Measurements from ENCODE around the gene SLC6A9.
A peak's percentile ranks its signal among the peaks of the same experiment; 100 is the strongest.

The SLC6A9 gene

DNA sequence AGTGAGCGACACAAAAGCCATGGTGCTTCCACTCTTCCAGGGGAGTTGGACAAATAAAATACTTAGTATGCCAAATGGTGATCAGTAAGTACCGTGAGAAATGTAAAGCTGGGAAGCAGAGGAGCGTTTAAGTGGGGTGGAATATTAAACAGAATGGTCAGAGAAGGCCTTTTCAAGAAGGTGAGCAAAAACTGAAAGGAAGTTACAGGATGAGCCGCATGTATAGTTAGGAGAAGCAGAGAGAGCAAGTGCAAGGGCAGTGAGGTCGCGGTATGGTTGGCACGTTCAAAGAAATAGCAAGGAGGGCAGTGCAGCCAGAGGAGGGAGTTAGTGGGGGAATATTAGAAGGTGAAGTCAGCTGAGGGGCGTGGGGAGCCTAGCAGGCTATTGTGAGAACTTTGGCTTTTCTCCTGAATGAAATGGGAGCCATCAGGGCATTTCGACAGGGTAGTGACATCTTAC, 57.2 kb downstream of the SLC6A9 start:
- DNase-seq (ENCODE audit: extremely low read depth in 1 of 2, low read depth in 1 of 2), result no peak

GRCh38 chr1:43971336-43971980, 59.8 kb downstream of the SLC6A9 start:
- no peak for DNase-seq (ENCODE audit: extremely low read depth in 1 of 2, low read depth in 1 of 2)

- DNase-seq (ENCODE audit: extremely low read depth in 1 of 2, low read depth in 1 of 2), result no peak
Measured at GRCh38 chr1:43970911-43971310, 60.4 kb downstream of the SLC6A9 start.

GRCh38 chr1:43970502-43970901, 60.8 kb downstream of the SLC6A9 start:
- DNase-seq (ENCODE audit: extremely low read depth in 1 of 2, low read depth in 1 of 2), result no peak

DNA sequence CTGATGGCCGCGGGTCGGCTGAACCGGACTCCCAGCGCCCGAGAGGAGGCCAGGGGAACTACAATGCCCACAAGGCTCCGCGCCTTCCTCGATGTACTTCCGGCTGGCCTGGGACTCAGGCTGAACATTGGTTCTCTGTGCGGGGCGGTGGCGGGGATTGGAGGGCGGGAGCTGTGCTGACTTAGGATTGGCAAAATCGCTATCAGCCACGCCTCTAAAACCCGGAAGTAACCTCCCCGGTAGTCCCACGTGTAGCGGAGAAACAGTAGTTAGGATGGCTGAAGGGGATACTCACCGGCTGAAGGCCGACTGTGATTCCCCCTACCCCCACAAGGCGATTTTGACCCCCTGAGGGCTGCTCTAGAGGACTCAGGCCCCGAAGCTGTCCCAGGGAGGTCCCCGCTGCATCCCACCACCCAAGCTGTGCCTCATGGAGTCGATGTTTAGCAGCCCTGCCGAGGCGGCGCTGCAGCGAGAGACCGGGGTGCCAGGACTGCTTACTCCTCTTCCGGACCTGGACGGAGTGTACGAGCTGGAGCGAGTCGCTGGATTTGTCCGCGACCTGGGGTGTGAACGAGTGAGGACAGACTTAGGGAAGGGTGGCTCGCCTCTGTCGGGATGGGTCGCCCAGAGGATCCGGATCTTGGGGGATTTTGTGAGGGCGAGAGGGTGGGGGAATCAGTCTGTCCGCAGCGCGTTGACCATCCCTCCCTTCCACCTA, 61.4 kb downstream of the SLC6A9 start, which contains the start of gene DPH2:
Gene DPH2 (plus strand): TSS at position 265 of the 721 bp plus-strand sequence. CDS start 166 bp downstream, at position 431.
- peak; percentile 87 to 91 for DNase-seq (ENCODE audit: extremely low read depth in 1 of 2, low read depth in 1 of 2)

DNA sequence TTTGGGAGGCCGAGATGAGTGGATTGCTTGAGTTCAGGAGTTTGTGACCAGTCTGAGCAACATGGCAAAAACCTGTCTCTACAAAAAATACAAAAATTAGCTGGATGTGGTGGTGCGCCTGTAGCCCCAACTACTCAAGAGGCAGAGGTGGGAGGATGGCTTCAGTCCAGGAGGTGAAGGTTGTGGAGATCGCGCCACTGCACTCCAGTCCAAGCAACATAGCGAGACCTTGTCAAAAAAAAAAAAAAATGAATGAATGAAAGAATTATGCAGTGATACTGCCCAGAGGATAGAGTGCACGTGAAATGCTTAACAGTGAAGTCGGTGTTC, 61.9 kb downstream of the SLC6A9 start:
- DNase-seq (ENCODE audit: extremely low read depth in 1 of 2, low read depth in 1 of 2), result no peak

DNA sequence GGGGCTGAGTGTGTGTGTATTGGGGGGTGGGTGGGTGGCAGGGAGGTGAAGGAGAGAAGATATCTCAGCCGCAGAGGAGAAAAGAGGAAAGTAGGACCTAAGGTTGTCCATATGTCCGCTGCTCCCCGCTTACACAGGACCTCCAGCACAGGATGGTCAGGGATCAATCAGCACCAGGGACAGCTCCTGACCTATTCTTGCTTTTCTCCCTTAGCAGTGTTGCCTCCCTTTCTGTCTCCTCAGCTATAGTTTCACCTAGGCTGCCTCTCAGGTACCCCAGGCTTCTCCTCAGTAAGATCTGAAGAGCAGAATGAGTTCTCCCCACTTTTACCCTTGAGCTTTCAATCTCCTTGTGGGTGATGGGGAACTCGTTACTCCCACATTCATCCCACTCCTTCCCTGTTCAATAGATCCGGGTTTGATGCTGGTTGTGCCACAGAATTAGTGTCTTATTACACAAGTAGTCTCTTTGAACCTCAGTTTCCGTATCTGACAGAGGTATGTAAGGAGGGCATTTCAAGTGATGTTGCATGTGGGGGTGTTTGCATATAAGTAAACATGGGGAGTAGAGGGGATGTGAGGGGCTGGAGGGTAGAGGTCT, 62.8 kb downstream of the SLC6A9 start:
- no peak for DNase-seq (ENCODE audit: extremely low read depth in 1 of 2, low read depth in 1 of 2)

GRCh38 chr1:43965316-43965715, 65.9 kb downstream of the SLC6A9 start:
- no peak for DNase-seq (ENCODE audit: extremely low read depth in 1 of 2, low read depth in 1 of 2)

DNA sequence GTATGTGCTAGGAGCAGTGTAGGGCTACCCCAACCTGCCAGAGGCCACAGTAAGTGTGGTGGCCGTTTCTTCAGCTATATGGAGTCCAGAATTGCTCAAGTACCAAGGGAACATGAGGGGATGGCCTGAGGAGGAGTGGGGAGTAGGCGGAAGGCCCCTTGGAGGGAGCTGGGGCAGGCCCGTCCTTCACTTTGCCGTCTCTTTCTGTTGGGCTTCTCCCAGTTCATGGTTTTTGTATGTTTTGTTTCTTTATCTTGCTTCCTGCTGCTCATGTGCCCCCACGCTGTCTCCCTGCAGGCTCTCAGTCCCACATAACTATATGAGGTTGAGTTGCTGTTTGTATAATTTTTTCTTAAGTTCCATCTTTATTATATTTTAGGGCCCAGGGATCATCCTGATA, 67.4 kb downstream of the SLC6A9 start:
- DNase-seq (ENCODE audit: extremely low read depth in 1 of 2, low read depth in 1 of 2), result no peak

- DNase-seq (ENCODE audit: extremely low read depth in 1 of 2, low read depth in 1 of 2), result no peak
Measured at GRCh38 chr1:43963006-43963405, 68.3 kb downstream of the SLC6A9 start.

- DNase-seq (ENCODE audit: extremely low read depth in 1 of 2, low read depth in 1 of 2), result no peak
Measured at GRCh38 chr1:43962324-43962723, 68.9 kb downstream of the SLC6A9 start.

- no peak for DNase-seq (ENCODE audit: extremely low read depth in 1 of 2, low read depth in 1 of 2)
Measured at GRCh38 chr1:43961692-43962091, 69.6 kb downstream of the SLC6A9 start.

DNA sequence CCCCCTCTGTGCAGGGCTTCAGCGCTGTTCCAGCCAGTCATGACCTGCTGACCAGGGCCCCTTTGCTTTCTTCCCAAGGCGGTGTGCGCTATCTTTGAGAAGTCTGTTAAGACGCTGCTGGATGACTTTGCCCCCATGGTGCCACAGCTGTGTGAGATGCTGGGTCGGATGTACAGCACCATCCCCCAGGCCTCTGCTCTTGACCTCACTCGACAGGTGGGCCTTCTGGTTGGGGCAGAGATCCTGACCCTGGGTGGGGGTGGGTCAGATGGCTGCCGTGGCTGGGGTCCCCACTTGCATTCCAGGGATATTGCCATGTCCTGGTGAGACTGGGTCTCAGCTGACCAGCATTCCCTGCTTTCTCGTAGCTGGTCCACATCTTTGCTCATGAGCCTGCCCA, 70.5 kb downstream of the SLC6A9 start:
- no peak for DNase-seq (ENCODE audit: extremely low read depth in 1 of 2, low read depth in 1 of 2)

GRCh38 chr1:43958351-43959255, 72.7 kb downstream of the SLC6A9 start:
- DNase-seq (ENCODE audit: extremely low read depth in 1 of 2, low read depth in 1 of 2), result no peak

DNA sequence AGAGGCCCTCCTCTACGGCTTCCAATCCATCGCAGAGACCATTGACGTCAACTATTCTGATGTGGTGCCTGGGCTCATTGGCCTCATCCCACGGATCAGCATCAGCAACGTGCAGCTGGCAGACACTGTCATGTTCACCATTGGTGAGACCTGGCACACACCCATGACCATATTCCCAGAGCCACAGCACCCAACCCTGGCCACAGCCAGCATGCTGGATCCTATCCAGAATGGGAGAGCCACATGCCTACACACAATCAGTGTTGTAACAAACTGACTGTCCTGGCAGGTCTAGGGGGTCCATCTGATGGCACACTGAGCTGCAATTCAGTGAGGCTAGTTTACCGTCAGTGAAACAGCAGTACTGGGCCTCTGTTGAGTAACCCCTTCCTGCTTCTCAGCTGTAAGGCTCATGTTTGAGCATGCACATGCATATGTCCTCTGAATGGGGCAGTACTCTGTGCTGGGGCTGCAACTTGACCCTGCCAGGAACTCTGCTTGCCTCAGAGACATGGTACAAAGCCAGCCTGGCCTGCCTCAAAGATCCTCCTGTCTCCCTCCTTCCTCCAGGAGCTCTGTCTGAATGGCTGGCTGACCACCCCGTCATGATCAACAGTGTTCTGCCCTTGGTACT, 73.7 kb downstream of the SLC6A9 start:
- no peak for DNase-seq (ENCODE audit: extremely low read depth in 1 of 2, low read depth in 1 of 2)

- no peak for DNase-seq (ENCODE audit: extremely low read depth in 1 of 2, low read depth in 1 of 2)
Measured at GRCh38 chr1:43956234-43956633, 75.0 kb downstream of the SLC6A9 start.

GRCh38 chr1:43954036-43954435, 77.2 kb downstream of the SLC6A9 start:
- no peak for DNase-seq (ENCODE audit: extremely low read depth in 1 of 2, low read depth in 1 of 2)

GRCh38 chr1:43953361-43953760, 77.9 kb downstream of the SLC6A9 start:
- no peak for DNase-seq (ENCODE audit: extremely low read depth in 1 of 2, low read depth in 1 of 2)

- no peak for DNase-seq (ENCODE audit: extremely low read depth in 1 of 2, low read depth in 1 of 2)
Measured at GRCh38 chr1:43952731-43953346, 78.4 kb downstream of the SLC6A9 start.

Data from activated CD8-positive, alpha-beta memory T cell treated with anti-CD3 and anti-CD28 coated beads for 1 hour (primary cell).